Midbrain (tissue), 1 donor: ENCODE results near the gene LILRA6.
"Not testable (repeated sequence)": the region's sequence is repeated elsewhere in the genome, so short reads cannot be mapped to it uniquely, and the experiment has no call there.

Source experiments
- DNase-seq: peaks from one replicate; lab custom pipeline; 2025; lab: John Stamatoyannopoulos, UW

LILRA6 gene

DNA sequence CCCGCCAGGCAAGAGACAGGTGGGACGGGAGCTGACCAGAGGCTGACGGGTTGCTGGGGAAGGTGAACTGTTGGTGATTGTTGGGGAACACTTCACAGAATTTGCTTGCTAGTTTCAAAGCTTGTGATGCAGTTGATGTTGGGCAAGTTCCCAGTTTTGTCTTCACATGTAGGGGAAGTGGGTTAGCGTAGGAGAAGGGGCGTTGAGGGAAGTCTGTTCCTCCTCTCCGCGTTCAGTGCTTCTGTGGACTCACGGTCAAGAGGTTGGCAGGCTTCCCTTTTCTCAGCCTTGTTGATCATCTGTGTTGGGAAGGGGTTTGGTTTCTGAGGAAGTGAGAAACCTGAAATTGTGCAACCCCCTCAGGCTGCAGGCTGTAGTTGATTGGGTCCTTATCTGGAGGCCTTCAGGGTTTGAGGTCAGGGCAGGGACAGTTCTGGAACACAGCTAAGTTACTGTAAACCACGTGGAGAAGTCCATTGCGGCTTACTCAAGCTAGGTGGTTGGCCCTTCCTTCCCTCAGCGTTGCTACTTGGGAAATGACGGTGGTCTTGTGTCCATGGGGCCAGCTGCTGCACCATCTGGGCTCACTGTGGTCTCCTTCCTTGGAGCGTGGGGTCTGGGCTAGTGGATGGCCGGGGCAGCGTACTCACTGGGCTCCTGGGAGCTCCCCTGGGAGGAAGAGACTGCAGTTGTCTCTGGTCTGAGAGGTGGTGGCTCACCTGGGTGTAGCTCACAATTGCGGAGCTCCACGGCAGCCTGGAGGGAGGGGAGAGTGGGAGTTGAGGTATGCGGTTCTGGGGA, 34.4 kb downstream of the LILRA6 start:
- DNase-seq, result peak; percentile 69

DNA sequence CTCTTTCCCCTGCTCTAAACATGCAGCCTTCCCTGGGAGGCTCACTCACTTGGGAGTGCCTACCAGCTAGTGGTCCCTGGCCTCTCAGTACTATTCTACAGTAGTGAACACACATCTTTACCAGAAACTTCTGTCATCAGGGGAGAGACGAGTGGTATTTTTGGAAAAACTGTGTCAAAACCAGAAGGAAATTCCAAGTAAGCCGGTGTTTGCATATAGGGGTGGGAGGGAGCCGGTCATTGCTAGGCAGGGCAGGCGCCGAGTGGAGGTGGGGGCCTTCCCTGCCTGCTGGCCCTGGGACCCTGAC, 35.0 kb downstream of the LILRA6 start:
- DNase-seq, result no peak

DNA sequence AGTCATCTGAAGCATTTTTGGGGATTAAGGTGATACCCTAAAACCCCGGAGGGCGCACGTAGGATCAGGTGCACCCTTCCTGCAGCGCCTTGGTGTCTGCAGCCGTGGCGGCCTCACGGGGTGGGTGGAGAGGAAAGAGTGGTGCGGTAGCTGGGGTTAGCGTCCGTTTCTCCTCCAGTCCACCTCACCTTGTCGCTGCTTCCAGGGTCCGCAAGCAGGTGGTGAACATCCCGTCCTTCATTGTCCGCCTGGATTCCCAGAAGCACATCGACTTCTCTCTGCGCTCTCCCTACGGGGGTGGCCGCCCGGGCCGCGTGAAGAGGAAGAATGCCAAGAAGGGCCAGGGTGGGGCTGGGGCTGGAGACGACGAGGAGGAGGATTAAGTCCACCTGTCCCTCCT, 35.4 kb downstream of the LILRA6 start:
- not testable (repeated sequence) for DNase-seq

DNA sequence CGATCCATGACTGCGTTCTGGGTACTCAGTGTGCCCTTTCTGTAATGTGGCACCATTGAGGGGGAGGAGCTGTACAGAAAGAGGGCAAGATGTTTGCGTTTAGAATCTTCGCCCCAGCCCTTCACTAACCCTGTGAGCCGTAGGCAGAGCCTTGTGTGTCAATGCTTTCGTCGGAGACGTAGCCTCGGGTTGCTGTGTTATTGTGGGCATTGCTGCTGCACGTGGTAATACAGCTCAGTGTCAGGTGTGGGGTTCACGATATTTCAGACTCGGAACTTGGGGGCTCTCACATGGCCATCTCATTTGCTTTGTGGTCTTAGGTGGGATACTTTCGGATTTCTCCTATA, 35.8 kb downstream of the LILRA6 start:
- no peak for DNase-seq

DNA sequence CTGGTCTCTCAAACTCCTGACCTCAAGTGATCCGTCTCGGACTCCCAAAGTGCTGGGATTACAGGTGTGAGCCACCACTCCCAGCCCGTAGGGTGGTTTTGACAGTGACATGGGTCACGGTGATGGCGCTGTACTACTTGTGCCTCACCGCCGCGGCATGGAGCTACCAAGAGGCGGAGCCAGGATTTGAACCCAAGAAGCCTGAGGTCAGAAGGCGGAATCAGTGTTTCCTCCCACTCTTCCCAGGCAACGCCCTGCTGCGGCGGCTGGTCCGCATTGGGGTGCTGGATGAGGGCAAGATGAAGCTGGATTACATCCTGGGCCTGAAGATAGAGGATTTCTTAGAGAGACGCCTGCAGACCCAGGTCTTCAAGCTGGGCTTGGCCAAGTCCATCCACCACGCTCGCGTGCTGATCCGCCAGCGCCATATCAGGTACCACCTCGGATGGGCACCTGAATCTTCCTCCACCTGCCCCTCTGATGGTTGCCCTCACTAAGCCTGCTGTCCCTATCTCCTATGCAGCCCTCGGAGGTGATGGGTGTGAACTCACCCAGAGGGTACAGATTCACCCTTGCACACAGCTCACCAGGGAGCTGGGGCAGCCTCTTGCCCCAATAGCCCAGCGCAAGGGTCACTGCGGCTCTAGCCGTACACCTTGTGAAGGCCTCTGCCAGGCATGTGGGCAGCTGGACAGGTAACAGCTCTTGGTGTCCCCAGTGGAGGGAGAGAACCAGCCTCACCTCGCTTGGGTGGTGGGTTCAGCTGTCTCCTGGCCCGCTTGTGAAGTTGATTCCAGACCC, 36.4 kb downstream of the LILRA6 start:
- DNase-seq, result no peak

GRCh38 chr19:54204767-54205468, 37.7 kb downstream of the LILRA6 start:
- DNase-seq, result no peak

DNA sequence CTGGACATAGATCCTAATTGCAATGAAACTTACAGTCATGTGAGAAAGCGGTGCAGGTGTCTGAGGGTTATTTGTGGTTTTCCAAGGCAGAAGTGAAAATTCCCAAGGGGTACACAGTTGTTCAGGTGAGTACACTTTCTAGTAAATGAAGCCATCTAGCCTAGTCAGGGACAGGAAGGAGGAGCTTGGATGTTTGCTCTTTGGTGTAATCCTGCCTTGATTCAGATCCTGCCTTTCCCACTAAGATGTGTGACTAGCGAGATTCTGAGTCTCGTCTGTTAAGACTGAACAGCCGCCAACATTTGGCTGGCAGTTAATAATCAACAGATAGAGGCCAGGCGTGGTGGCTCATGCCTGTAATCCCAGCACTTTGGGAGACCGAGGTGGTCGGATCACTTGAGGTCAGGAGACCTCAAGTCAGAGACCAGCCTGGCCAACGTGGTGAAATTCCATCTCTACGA, 39.4 kb downstream of the LILRA6 start:
- DNase-seq, result no peak

DNA sequence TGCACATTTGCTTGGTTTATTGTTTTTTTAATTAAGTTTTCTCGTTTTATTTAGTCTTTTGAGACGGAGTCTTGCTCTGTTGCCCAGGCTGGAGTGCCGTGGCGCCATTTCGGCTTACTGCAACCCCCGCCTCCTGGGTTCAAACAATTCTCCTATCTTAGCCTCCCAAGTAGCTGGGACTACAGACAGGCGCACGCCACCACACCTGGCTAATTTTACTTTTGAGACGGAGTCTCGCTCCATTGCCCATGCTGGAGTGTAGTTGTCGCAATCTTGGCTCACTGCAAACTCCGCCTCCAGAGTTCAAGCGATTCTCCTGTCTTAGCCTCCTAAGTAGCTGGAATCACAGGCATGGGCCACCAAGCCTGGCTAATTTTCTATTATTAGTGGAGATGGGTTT, 40.6 kb downstream of the LILRA6 start:
- no peak for DNase-seq

GRCh38 chr19:54201172-54201701, 41.4 kb downstream of the LILRA6 start:
- no peak for DNase-seq

GRCh38 chr19:54199401-54199800, 43.2 kb downstream of the LILRA6 start:
- DNase-seq, result no peak

DNA sequence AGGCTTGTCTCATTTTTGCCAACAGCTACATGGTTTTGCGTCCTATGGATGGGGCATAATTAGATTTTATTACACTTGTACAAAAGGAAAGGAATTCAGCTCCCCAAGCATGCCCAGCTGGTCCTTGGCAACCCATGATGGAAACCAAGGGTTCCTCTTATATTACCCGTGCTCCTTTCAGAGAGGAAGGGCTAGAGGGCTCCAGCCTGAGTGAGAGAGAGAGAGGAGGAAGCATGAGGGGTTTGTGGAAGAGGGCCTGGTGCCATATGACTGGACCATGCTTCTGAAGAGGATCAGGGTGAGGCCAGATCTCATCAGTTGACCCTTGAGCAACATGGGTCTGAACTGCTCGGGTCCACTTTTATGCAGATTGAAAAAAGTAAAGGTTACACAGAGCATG, 45.5 kb downstream of the LILRA6 start:
- no peak for DNase-seq

DNA sequence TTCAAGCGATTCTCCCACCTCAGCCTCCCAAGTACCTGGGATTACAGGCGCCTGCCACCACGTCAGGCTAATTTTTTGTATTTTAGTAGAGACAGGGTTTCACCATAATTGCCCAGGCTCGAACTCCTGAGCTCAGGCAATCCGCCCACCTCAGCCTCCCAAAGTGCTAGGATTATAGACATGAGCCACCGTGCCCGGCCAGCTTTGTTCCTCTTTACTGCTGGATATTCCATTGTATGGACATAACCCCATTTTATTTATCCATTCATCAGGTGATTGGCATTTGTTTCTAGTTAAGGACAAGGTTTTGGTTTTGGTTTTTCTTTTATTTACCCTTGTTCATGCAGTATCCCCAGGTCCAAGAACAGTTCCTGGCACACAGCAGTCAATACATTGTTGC, 46.1 kb downstream of the LILRA6 start:
- no peak for DNase-seq

DNA sequence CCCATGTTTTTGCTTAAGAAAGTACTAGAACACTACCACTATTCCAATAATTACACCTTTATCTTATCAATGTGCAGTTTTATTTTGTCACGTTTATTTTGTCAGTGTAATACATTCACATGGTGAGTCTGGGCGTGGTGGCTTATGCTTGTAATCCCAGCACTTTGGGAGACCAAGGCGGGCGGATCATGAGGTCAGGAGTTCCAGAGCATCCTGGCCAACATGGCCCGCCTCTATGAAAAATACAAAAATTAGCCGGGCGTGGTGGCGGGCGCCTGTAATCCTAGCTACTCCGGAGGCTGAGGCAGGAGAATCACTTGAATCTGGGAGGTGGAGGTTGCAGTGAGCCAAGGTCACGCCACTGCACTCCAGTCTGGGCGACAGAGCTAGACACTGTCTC, 48.1 kb downstream of the LILRA6 start:
- DNase-seq, result not testable (repeated sequence)

DNA sequence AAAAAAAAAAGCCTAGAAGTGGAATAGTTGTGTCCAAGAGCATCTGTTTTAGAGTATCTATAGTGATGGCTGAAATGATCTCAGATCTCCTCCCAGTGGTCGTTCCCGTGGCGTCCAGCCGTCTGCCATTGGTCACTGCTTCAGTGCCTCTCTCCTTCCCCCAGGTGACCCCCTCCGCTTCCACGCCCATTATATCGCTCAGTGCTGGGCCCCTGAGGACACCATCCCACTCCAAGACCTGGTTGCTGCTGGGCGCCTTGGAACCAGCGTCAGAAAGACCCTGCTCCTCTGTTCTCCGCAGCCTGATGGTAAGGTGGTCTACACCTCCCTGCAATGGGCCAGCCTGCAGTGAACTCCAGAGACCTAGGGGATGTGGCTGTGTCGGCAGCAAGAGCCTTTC, 49.6 kb downstream of the LILRA6 start:
- no peak for DNase-seq

- DNase-seq, result no peak
Measured at GRCh38 chr19:54191811-54192453, 50.7 kb downstream of the LILRA6 start.

GRCh38 chr19:54191011-54191810, 51.4 kb downstream of the LILRA6 start, which contains the start of gene TSEN34:
Gene TSEN34 (plus strand): TSS chr19:54191308. CDS start chr19:54191365, 57 bp downstream.
- peak; percentile 85 for DNase-seq

GRCh38 chr19:54190503-54191010, 52.0 kb downstream of the LILRA6 start:
- peak; percentile 99 for DNase-seq

DNA sequence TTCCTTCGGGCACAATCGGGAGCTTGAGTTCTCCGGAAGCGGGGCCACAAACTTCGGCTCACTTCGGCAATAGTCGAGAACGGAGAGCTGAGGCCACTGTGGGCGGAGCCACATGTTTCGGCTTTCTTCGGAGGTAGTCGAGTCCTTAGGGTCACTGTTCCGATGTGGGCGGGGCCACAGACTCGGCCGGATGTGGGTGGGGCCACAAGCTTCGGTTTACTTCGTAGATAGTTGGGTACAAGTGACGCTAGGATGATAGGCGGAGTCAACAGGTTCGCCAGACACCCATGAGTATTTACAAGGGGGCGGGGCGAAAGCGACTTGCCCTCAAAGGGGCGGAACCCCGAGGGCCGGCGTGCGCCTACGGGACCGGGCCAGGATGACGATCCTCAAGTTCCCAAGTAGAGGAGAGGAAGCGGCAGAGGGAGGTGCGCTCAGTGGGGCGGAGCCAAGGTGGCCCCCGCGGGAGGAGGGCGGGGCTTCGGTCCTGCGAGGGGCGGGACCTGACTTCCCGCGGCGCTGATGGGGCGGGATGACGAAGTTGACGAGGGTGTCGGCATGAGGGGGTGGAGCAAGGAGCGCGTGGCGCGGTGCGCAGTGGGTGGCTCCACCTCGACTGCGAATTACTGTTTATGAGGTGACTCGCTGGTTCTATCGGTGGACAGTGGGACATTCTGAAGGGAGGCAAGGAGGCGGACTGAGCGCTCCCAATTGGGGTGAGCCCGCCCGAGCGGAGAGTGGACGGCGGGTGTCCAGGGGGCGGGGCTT, 52.7 kb downstream of the LILRA6 start:
- peak; percentile 100 for DNase-seq

GRCh38 chr19:54189145-54189734, 53.4 kb downstream of the LILRA6 start, which contains the start of gene MBOAT7:
Gene MBOAT7 (minus strand): TSS chr19:54189580. CDS start chr19:54188508, 1,072 bp downstream.
- no peak for DNase-seq
